HG03280 (cell line): ENCODE results near the gene HDAC9.

Source experiments
- ATAC-seq: cut with Tn5 transposase; IDR thresholded peaks from one replicate; pipeline ENCODE4 v1.9.1; 2021; ENCODE audit warnings: mild to moderate bottlenecking, moderate library complexity; ENCODE audit not compliant: unreplicated experiment

HDAC9 gene

GRCh38 chr7:18873734-18874336 is 378.3 kb downstream of the HDAC9 start:
- no peak for ATAC-seq

GRCh38 chr7:18874880-18875279 is 379.3 kb downstream of the HDAC9 start:
- ATAC-seq, result no peak

GRCh38 chr7:18877874-18878273 is 382.3 kb downstream of the HDAC9 start:
- no peak for ATAC-seq

- ATAC-seq, result no peak
These were observed 391.3 kb downstream of the HDAC9 start for GRCh38 chr7:18886832-18887231.

GRCh38 chr7:18889436-18889835 is 393.9 kb downstream of the HDAC9 start:
- ATAC-seq, result no peak

GRCh38 chr7:18890134-18890533 is 394.6 kb downstream of the HDAC9 start:
- no peak for ATAC-seq

GRCh38 chr7:18890885-18891621 is 395.5 kb downstream of the HDAC9 start:
- no peak for ATAC-seq

- ATAC-seq, result no peak
These were observed 397.6 kb downstream of the HDAC9 start for GRCh38 chr7:18893156-18893555.

GRCh38 chr7:18894155-18894554 is 398.6 kb downstream of the HDAC9 start:
- ATAC-seq, result no peak

GRCh38 chr7:18895456-18895855 is 399.9 kb downstream of the HDAC9 start:
- ATAC-seq, result no peak

- no peak for ATAC-seq
These were observed 400.9 kb downstream of the HDAC9 start for GRCh38 chr7:18896343-18896975.

GRCh38 chr7:18900236-18900635 is 404.7 kb downstream of the HDAC9 start:
- no peak for ATAC-seq

- ATAC-seq, result no peak
These were observed 405.3 kb downstream of the HDAC9 start for GRCh38 chr7:18900803-18901202.

- no peak for ATAC-seq
These were observed 405.8 kb downstream of the HDAC9 start for GRCh38 chr7:18901351-18901750.

- no peak for ATAC-seq
These were observed 406.5 kb downstream of the HDAC9 start for GRCh38 chr7:18901982-18902421.

GRCh38 chr7:18902892-18903291 is 407.3 kb downstream of the HDAC9 start:
- no peak for ATAC-seq

- ATAC-seq, result no peak
These were observed 408.1 kb downstream of the HDAC9 start for GRCh38 chr7:18903695-18904094.

GRCh38 chr7:18905316-18905943 is 409.9 kb downstream of the HDAC9 start:
- ATAC-seq, result no peak

GRCh38 chr7:18906901-18907300 is 411.4 kb downstream of the HDAC9 start:
- no peak for ATAC-seq

GRCh38 chr7:18913106-18913505 is 417.6 kb downstream of the HDAC9 start:
- ATAC-seq, result no peak

- ATAC-seq, result no peak
These were observed 421.3 kb downstream of the HDAC9 start for GRCh38 chr7:18916826-18917225.

GRCh38 chr7:18927134-18927533 is 431.6 kb downstream of the HDAC9 start:
- no peak for ATAC-seq
